Effector CD4-positive, alpha-beta T cell (primary cell): ENCODE data around the gene ABCC10.
"Not testable (repeated sequence)": the region's sequence is repeated elsewhere in the genome, so short reads cannot be mapped to it uniquely, and the experiment has no call there.

ENCODE experiments used
- DNase-seq: peaks from one replicate; pipeline ENCODE4 v3.0.0-alpha.2; 2020
- total RNA-seq: gene quantifications from one replicate; lab custom pipeline; 2026; lab: John Stamatoyannopoulos, UW

Gene ABCC10, protein sequence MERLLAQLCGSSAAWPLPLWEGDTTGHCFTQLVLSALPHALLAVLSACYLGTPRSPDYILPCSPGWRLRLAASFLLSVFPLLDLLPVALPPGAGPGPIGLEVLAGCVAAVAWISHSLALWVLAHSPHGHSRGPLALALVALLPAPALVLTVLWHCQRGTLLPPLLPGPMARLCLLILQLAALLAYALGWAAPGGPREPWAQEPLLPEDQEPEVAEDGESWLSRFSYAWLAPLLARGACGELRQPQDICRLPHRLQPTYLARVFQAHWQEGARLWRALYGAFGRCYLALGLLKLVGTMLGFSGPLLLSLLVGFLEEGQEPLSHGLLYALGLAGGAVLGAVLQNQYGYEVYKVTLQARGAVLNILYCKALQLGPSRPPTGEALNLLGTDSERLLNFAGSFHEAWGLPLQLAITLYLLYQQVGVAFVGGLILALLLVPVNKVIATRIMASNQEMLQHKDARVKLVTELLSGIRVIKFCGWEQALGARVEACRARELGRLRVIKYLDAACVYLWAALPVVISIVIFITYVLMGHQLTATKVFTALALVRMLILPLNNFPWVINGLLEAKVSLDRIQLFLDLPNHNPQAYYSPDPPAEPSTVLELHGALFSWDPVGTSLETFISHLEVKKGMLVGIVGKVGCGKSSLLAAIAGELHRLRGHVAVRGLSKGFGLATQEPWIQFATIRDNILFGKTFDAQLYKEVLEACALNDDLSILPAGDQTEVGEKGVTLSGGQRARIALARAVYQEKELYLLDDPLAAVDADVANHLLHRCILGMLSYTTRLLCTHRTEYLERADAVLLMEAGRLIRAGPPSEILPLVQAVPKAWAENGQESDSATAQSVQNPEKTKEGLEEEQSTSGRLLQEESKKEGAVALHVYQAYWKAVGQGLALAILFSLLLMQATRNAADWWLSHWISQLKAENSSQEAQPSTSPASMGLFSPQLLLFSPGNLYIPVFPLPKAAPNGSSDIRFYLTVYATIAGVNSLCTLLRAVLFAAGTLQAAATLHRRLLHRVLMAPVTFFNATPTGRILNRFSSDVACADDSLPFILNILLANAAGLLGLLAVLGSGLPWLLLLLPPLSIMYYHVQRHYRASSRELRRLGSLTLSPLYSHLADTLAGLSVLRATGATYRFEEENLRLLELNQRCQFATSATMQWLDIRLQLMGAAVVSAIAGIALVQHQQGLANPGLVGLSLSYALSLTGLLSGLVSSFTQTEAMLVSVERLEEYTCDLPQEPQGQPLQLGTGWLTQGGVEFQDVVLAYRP (N-terminal part only)
- 75.4 reads per million, percentile 77 among the genes with 10 or more reads in this experiment for total RNA-seq

- DNase-seq = peak; percentile 91
These were observed at the start of gene ABCC10 for GRCh38 chr6:43427406-43428111. ABCC10 (plus strand) TSS chr6:43427541; CDS start chr6:43427979, 438 bp downstream.

DNA sequence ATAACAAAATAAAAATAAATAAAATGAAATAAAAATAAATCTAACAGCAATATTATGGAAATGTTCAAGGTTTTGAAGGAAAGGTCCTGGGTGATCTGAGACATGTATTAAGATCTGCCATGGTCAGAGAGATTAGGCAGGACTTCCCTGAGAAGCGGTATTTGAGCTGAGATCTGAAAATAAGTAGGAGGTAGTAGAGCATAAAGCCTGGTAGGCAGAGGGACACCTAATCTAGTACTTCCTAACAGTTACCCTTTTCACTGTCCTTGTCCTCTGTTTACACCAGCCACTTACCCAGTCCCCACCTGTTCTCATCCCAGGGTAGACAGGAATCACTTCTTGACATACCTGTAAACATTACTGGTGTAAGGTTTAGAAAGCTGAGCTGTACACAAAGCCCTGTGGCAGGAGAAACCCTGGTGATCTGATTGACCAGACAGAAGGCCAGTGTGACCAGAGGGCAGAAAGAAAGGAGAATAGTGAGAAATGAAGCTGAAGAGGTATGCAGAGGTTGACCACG, 49.6 kb upstream of the ABCC10 start:
- no peak for DNase-seq

GRCh38 chr6:43378631-43379030, 48.7 kb upstream of the ABCC10 start:
- DNase-seq = no peak

GRCh38 chr6:43380858-43381257, 46.5 kb upstream of the ABCC10 start:
- DNase-seq = not testable (repeated sequence)

- no peak for DNase-seq
These were observed 44.2 kb upstream of the ABCC10 start for GRCh38 chr6:43383021-43383667.

- no peak for DNase-seq
These were observed 40.8 kb upstream of the ABCC10 start for GRCh38 chr6:43386492-43386891.

GRCh38 chr6:43389730-43390295, 37.5 kb upstream of the ABCC10 start:
- DNase-seq = no peak

GRCh38 chr6:43390753-43391439, 36.4 kb upstream of the ABCC10 start:
- not testable (repeated sequence) for DNase-seq

DNA sequence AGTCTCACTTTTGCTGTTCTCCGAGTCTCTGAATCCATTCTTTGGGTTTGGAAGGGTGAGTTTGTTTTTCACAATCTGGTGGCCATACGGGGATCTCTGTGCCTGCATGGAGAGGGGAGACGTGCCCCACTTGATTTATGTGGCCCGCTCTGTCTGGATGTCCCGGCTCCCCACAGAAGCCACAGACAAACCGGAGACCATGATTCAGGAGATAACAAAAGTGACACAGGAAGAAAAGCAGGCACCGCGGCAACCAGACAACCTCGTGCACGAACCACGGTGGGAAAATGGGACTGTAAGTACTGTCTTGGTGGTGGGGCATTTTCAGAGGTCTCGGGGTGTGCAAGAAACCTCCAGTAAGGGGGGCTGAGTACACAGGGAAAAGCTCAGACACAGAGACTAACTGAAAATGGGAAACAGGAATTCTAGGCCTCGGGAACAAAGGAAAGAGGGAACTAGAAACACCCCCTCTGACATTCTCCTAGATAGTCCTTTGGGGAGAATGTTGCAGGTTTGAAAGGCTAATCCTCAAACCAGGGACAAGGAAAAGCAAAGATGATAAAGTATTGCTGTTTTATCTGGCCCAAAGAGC, 35.8 kb upstream of the ABCC10 start:
- peak; percentile 44 for DNase-seq

- not testable (repeated sequence) for DNase-seq
These were observed 34.2 kb upstream of the ABCC10 start for GRCh38 chr6:43393133-43393532.

- DNase-seq = no peak
These were observed 33.7 kb upstream of the ABCC10 start for GRCh38 chr6:43393602-43394001.

GRCh38 chr6:43394982-43395381, 32.4 kb upstream of the ABCC10 start:
- no peak for DNase-seq

GRCh38 chr6:43395776-43396175, 31.6 kb upstream of the ABCC10 start:
- DNase-seq = no peak

GRCh38 chr6:43396408-43397149, 30.8 kb upstream of the ABCC10 start:
- no peak for DNase-seq

DNA sequence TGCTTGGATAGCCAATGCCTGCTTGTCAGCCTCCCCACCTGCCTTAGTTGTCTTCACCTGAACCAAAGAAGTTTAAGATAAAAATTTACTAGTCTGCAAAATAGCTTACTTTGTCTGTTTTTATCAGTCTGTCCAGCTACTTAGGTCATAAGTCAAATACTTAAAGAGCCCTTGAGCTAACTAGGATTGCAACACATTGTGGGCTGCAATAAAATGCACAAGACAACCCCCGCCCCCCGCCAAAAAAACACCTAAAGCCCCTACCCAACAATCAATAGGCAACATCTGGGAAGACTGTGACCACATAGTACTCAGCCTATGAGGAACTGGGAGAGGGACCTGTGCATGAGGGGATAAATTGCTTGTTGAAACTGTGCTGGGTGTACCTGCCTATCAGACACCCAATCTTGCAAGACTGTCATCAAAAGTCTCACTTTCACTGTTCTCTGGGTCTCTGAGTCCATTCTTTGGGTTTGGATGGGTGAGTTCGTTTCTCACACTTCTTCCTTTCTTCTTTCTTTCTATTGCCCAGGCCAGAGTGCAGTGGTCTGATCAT, 27.3 kb upstream of the ABCC10 start:
- no peak for DNase-seq

- no peak for DNase-seq
These were observed 25.6 kb upstream of the ABCC10 start for GRCh38 chr6:43401730-43402129.

DNA sequence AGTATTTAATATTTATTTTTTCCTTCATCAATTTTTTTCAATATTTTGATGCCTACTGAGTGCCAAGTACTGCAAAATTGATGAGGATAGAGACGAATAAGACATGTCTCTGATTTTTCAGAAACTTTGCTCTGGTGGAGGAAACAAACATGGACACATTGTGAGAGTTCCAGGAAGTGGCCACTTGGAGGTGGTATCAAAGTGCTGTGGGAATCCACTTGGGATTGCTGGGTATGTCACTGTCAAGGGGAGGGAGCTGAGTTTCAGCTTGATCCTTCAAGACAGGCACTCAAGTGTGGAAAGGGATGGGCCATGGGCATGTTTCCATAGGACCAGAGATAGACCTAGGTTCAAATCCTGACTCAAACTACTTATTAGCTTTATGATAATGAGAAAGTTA, 24.5 kb upstream of the ABCC10 start:
- DNase-seq = no peak

GRCh38 chr6:43405354-43405753, 22.0 kb upstream of the ABCC10 start:
- no peak for DNase-seq

- no peak for DNase-seq
These were observed 20.0 kb upstream of the ABCC10 start for GRCh38 chr6:43407296-43407695.
